CD4-positive, alpha-beta memory T cell (primary cell): ENCODE measurements around the gene SLCO3A1. TPM values are rescaled to one million over a fixed set of nuclear protein-coding genes. Genes with fewer than 3 reads are reported as not detected.

Experiments
- CTCF ChIA-PET: fragments of 350-600 bp; sonication (Branson Sonifier 250); formaldehyde crosslinking; loops from one replicate; lab custom pipeline; 2021; ENCODE audit warnings: inconsistent platforms; ENCODE audit not compliant: partially characterized antibody; lab: Charles Lee
- POLR2A ChIA-PET: fragments of 350-600 bp; sonication (Branson Sonifier 250); formaldehyde crosslinking; loops from one replicate; lab custom pipeline; 2021; ENCODE audit not compliant: partially characterized antibody; lab: Charles Lee
- DNase-seq, 5 donors: peaks; one replicate each; pipeline versions ENCODE4 v3.0.0 to v3.0.0-alpha.2; 2020 to 2022; ENCODE audit warnings: mixed read lengths in 1 of 5
- H3K27ac ChIP-seq: one replicate; pipeline ENCODE4 v1.7.0; 2013; ENCODE audit warnings: low read depth, low read length
- H3K27me3 ChIP-seq: 2 replicates; pipeline ENCODE4 v1.7.0; 2013; ENCODE audit warnings: mild to moderate bottlenecking, low read length, moderate library complexity; ENCODE audit not compliant: insufficient read depth
- H3K36me3 ChIP-seq: 2 replicates; pipeline ENCODE4 v1.7.0; 2013; ENCODE audit warnings: mild to moderate bottlenecking, low read length, moderate library complexity; ENCODE audit not compliant: insufficient read depth
- H3K4me1 ChIP-seq: 2 replicates; pipeline ENCODE4 v1.7.0; 2013; ENCODE audit warnings: mild to moderate bottlenecking, low read length, moderate library complexity; ENCODE audit not compliant: insufficient read depth
- H3K4me3 ChIP-seq, 2 donors: one replicate each; pipeline ENCODE4 v1.7.0; 2013; ENCODE audit warnings: low read length in 2 of 2, mild to moderate bottlenecking in 1 of 2
- H3K9me3 ChIP-seq, 2 donors: one replicate each; pipeline ENCODE4 v1.7.0; 2013; ENCODE audit warnings: low read length in 2 of 2, control low read depth in 1 of 2; ENCODE audit not compliant: control insufficient read depth in 1 of 2
- H3K27ac Mint-ChIP-seq, 7 donors: one replicate each; pipeline ENCODE4 v1.8.0; 2020 to 2021; ENCODE audit warnings: mixed read lengths in 7 of 7, mild to moderate bottlenecking in 6 of 7, inconsistent platforms in 3 of 7, moderate library complexity in 3 of 7
- H3K27me3 Mint-ChIP-seq, 2 donors: one replicate each; pipeline ENCODE4 v1.8.0; 2020 to 2021; ENCODE audit warnings: mixed read lengths in 2 of 2
- H3K36me3 Mint-ChIP-seq, 2 donors: one replicate each; pipeline ENCODE4 v1.8.0; 2020 to 2021; ENCODE audit warnings: mixed read lengths in 2 of 2, inconsistent platforms in 1 of 2, mild to moderate bottlenecking in 1 of 2
- H3K4me1 Mint-ChIP-seq, 4 donors: one replicate each; pipeline ENCODE4 v1.8.0; 2020 to 2021; ENCODE audit warnings: mixed read lengths in 4 of 4, mild to moderate bottlenecking in 1 of 4
- H3K4me3 Mint-ChIP-seq, 8 donors: one replicate each; pipeline ENCODE4 v1.8.0; 2020 to 2021; ENCODE audit warnings: mixed read lengths in 8 of 8, mild to moderate bottlenecking in 7 of 8, moderate library complexity in 6 of 8, inconsistent platforms in 3 of 8
- H3K9me3 Mint-ChIP-seq, 8 donors: one replicate each; pipeline ENCODE4 v1.8.0; 2020 to 2021; ENCODE audit warnings: mixed read lengths in 8 of 8, mild to moderate bottlenecking in 5 of 8, inconsistent platforms in 3 of 8, moderate library complexity in 1 of 8
- intact Hi-C: fragments of 100-400 bp; cut with micrococcal nuclease; formaldehyde crosslinking; loops from one replicate; pipeline ENCODE4 v1.15.1; 2023
- polyA plus RNA-seq, 2 donors: library from polyadenylated mRNA; unstranded; fragments of 300-500 nt; fragmentation: Illumina TruSeq; gene quantifications; one replicate each; pipeline ENCODE4 v1.2.3, GENCODE V29; 2021
- total RNA-seq, 2 experiments: library from RNA; stranded (reverse); gene quantifications; one replicate each; pipeline ENCODE4 v1.2.3, GENCODE V29; 2021

SLCO3A1 gene
- total and polyA plus RNA-seq, 4 experiments from 2014 or later = 30.9 to 61.3 (median 31.9) TPM

DNA sequence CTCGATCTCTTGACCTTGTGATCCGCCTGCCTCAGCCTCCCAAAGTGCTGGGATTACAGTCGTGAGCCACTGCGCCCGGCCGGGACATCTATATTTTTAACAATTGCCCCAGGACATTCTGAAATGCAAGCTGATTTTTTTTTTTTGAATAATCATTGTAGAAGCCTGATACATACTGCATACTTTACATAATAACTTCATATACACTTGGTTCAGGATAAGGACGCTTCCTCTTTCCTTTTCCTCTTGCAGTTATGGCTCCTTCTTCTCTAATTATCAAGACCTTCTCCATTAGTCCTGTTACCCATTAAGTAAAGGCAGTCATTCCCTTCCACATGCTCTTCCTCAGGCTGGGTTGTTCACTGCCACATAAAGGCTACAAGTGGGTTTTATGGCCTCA, 58.3 kb downstream of the SLCO3A1 start:
- peaks cover 31% of the 10 kb centered on the region in 2 donors for H3K36me3 Mint-ChIP-seq
- H3K4me3 Mint-ChIP-seq = no peak overlapping the region
- H3K9me3 Mint-ChIP-seq = no peaks in the 10 kb centered on the region
- peak overlapping the region in 2 of 7 donors; percentile 28 to 79 for H3K27ac Mint-ChIP-seq
- H3K27me3 ChIP-seq = no peaks in the 10 kb centered on the region
- no peak for DNase-seq
- POLR2A ChIA-PET = no interaction called here
- intact Hi-C loops = no loop called here
- no peaks in the 10 kb centered on the region for H3K36me3 ChIP-seq
- no peaks in the 10 kb centered on the region for H3K4me1 ChIP-seq
- peaks cover 39 to 55% (median 45%) of the 10 kb centered on the region in 4 donors for H3K4me1 Mint-ChIP-seq
- H3K9me3 ChIP-seq = no peaks in the 10 kb centered on the region
- no peak overlapping the region for H3K27ac ChIP-seq
- CTCF ChIA-PET = interaction anchor here (1.5 kb wide), 1 partner anchor 57 kb away, joined by 3 read pairs; no protein-coding TSS in a partner anchor
- H3K4me3 ChIP-seq = no peak overlapping the region
- H3K27me3 Mint-ChIP-seq = no peaks in the 10 kb centered on the region

DNA sequence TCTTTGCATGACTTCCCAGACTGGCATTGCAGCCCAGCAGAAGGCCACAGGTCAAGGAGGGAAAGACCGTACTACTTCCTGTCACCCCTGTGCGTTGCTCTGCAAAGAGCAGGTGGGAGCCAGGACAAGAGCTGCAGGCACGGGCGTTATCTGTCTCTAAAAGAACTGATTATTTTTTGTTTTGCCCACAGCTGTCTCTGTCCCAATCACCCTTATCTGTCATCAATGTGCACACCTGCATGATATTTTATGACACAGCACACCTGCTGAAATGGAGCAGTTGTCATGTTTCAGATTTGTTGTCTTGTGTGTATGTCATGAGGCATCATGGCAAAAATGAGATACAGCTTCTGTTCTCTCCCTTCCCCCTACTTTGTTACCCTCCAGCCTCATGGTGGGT, 58.8 kb downstream of the SLCO3A1 start:
- Histone ChIP-seq H3K4me1 (peaks cover under 1% of the 10 kb centered on the region), H3K9me3 (no peaks in the 10 kb centered on the region), H3K4me3 (no peak overlapping the region), H3K27ac (no peak overlapping the region), H3K36me3 (no peaks in the 10 kb centered on the region), H3K27me3 (no peaks in the 10 kb centered on the region)
- intact Hi-C loops = no loop called here
- Mint-ChIP-seq H3K27me3 (no peaks in the 10 kb centered on the region), H3K36me3 (peaks cover 34 to 36% of the 10 kb centered on the region in 2 donors), H3K4me1 (peaks cover 41 to 57% (median 46%) of the 10 kb centered on the region in 4 donors), H3K9me3 (no peaks in the 10 kb centered on the region), H3K27ac (peak overlapping the region in 4 of 7 donors; percentile 17 to 79 (median 68)), H3K4me3 (no peak overlapping the region)
- POLR2A ChIA-PET = no interaction called here
- no peak for DNase-seq
- CTCF ChIA-PET = interaction anchor here (1.5 kb wide), 1 partner anchor 58 kb away, joined by 3 read pairs; no protein-coding TSS in a partner anchor

DNA sequence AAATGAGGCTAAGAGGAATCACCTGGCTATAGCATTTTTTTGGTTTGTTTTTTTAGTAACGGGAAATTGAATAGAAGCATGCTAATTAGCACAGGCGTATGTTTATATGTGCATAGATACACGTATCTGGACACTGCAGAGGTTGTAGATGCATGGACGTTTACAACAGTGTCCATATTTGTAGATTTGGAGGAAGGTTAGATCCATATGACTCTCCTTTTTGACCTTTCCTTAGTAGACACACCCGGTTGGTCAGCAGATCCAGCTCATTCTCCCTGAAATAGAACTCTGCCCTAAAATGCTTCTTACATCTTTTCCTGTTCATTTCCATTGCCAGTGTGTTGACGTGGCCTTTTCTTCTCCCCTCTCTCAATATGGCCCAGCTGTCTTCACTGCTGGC, 60.1 kb downstream of the SLCO3A1 start:
- Histone ChIP-seq H3K27ac (no peak overlapping the region), H3K27me3 (no peaks in the 10 kb centered on the region), H3K36me3 (no peaks in the 10 kb centered on the region), H3K4me1 (peaks cover 9% of the 10 kb centered on the region), H3K9me3 (no peaks in the 10 kb centered on the region), H3K4me3 (no peak overlapping the region)
- ChIA-PET POLR2A (no interaction called here), CTCF (interaction anchor here (1.0 kb wide), 2 partner anchors 48 to 64 kb away, joined by 3 read pairs; no protein-coding TSS in a partner anchor)
- Mint-ChIP-seq H3K4me3 (no peak overlapping the region), H3K9me3 (no peaks in the 10 kb centered on the region), H3K27me3 (no peaks in the 10 kb centered on the region), H3K27ac (peak overlapping the region in 4 of 7 donors; percentile 5 to 80 (median 45)), H3K36me3 (peaks cover 40 to 46% of the 10 kb centered on the region in 2 donors), H3K4me1 (peaks cover 45 to 63% (median 50%) of the 10 kb centered on the region in 4 donors)
- intact Hi-C loops = no loop called here
- no peak for DNase-seq

DNA sequence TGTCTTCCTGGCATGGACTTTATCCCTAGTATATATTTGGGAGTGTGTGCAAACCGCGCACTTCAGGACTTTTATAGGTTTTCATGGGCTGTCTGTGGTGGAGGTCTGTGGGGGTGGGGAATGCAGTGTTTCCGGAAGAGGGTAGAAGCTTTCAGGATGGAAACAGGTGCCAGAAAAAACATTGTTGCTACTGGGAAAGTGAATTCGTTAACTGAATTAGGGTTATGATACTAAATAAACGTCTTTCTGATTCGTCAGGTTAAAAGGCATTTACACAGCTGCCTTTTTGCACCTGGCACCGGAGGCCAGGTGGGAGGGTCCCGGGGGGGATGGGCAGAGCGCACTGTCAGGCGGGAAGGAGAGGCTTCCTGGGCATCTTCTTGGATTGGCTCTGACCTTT, 62.1 kb downstream of the SLCO3A1 start:
- Histone ChIP-seq H3K27ac (no peak overlapping the region), H3K4me3 (no peak overlapping the region), H3K9me3 (no peaks in the 10 kb centered on the region), H3K36me3 (no peaks in the 10 kb centered on the region), H3K4me1 (peaks cover 17% of the 10 kb centered on the region), H3K27me3 (no peaks in the 10 kb centered on the region)
- no peaks in the 10 kb centered on the region for H3K27me3 Mint-ChIP-seq
- ChIA-PET CTCF (no interaction called here), POLR2A (no interaction called here)
- peak overlapping the region in 2 of 7 donors; percentile 7 to 8 for H3K27ac Mint-ChIP-seq
- no peak for DNase-seq
- intact Hi-C loops = no loop called here
- peaks cover 33 to 39% of the 10 kb centered on the region in 2 donors for H3K36me3 Mint-ChIP-seq
- peaks cover 48 to 68% (median 57%) of the 10 kb centered on the region in 4 donors for H3K4me1 Mint-ChIP-seq
- no peak overlapping the region for H3K4me3 Mint-ChIP-seq
- no peaks in the 10 kb centered on the region for H3K9me3 Mint-ChIP-seq

DNA sequence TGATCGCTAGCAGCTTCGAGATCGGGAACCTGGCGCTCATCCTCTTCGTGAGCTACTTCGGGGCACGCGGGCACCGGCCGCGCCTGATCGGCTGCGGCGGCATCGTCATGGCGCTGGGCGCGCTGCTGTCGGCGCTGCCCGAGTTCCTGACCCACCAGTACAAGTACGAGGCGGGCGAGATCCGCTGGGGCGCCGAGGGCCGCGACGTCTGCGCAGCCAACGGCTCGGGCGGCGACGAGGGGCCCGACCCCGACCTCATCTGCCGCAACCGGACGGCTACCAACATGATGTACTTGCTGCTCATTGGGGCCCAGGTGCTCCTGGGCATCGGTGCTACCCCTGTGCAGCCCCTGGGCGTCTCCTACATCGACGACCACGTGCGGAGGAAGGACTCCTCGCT, 62.5 kb downstream of the SLCO3A1 start:
- no peak overlapping the region for H3K4me3 ChIP-seq
- CTCF ChIA-PET = interaction anchor here (0.8 kb wide), 1 partner anchor 210 kb away, joined by 4 read pairs; no protein-coding TSS in a partner anchor
- no peaks in the 10 kb centered on the region for H3K27me3 ChIP-seq
- H3K27ac Mint-ChIP-seq = no peak overlapping the region
- no peak overlapping the region for H3K27ac ChIP-seq
- H3K4me1 ChIP-seq = peaks cover 21% of the 10 kb centered on the region
- H3K36me3 Mint-ChIP-seq = peaks cover 29 to 35% of the 10 kb centered on the region in 2 donors
- H3K36me3 ChIP-seq = no peaks in the 10 kb centered on the region
- no peaks in the 10 kb centered on the region for H3K9me3 Mint-ChIP-seq
- intact Hi-C loops = no loop called here
- DNase-seq = no peak
- H3K27me3 Mint-ChIP-seq = no peaks in the 10 kb centered on the region
- POLR2A ChIA-PET = interaction anchor here (0.6 kb wide), 1 partner anchor 474 kb away, joined by 3 read pairs; no protein-coding TSS in a partner anchor
- H3K4me1 Mint-ChIP-seq = peaks cover 48 to 68% (median 59%) of the 10 kb centered on the region in 4 donors
- H3K4me3 Mint-ChIP-seq = no peak overlapping the region
- no peaks in the 10 kb centered on the region for H3K9me3 ChIP-seq

DNA sequence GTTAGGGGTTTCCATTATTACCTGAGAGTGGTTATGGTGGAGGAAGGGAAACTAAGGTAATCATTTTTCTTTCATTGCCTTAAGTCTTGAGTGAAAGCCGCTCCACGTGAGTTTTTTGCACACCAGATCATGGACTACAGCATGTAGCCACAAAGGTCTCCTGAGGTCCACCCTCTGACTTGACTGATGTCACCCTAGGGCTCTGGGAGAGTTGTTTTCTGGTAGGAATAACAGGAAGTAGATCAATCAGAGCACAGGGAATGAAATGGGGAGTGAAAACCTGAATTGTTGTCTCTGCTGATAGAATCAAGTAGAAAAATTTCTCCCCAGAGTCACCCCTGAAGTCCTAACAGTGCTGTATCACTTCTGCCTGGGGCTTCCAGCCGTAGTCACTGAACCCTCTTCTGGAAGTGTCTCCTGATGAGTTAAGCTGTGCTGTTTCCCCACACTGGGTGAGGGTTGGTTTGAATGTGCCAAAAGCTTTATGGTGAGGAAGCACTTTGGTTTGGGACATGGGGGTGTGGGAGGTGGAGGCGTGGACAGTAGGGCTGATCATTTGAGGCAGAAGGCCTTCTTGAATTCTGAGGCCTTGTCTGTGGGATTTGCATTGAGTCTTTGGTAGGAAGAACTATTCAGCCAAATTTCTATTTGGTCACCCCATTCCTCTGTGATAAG, 64.3 kb downstream of the SLCO3A1 start:
- peaks cover 50 to 69% (median 61%) of the 10 kb centered on the region in 4 donors for H3K4me1 Mint-ChIP-seq
- no peak for DNase-seq
- ChIA-PET POLR2A (no interaction called here), CTCF (interaction anchor here (1.1 kb wide), 1 partner anchor 67 kb away, joined by 3 read pairs; no protein-coding TSS in a partner anchor)
- peaks cover 29 to 35% of the 10 kb centered on the region in 2 donors for H3K36me3 Mint-ChIP-seq
- Histone ChIP-seq H3K4me3 (no peak overlapping the region), H3K4me1 (peaks cover 33% of the 10 kb centered on the region), H3K36me3 (no peaks in the 10 kb centered on the region), H3K27ac (no peak overlapping the region), H3K27me3 (no peaks in the 10 kb centered on the region), H3K9me3 (no peaks in the 10 kb centered on the region)
- intact Hi-C loops = no loop called here
- no peak overlapping the region for H3K4me3 Mint-ChIP-seq
- no peaks in the 10 kb centered on the region for H3K27me3 Mint-ChIP-seq
- no peaks in the 10 kb centered on the region for H3K9me3 Mint-ChIP-seq
- peak overlapping the region in 4 of 7 donors; percentile 9 to 72 (median 56) for H3K27ac Mint-ChIP-seq

DNA sequence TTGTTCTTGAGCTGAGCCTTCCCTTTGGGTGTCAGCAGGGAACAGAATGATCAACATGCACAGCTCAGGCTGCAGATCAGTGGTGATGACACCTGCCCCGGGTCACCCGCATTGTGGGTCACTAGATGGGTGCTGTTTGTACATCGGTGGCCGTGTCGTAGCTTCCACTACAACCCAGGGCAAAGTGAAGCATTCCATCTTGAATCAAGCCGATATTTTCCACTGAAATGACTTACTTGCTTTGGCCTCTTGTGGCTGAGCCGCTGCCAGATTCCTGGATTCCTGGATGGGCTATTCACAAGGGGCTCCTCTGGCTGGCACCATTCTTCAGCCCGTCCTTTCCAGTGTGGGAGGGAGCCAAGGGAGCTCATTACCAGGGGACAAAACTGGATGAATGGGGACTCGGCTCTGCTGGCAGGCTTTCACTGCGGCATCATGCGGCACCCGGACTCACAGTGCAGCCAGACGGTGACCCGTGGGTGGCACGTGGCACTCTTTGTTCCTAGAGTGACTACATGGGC, 65.6 kb downstream of the SLCO3A1 start:
- ChIA-PET POLR2A (no interaction called here), CTCF (interaction anchor here (1.1 to 1.2 kb wide), 2 partner anchors 64 to 68 kb away, joined by 3 read pairs; no protein-coding TSS in a partner anchor)
- Mint-ChIP-seq H3K4me1 (peaks cover 48 to 77% (median 58%) of the 10 kb centered on the region in 4 donors), H3K4me3 (no peak overlapping the region), H3K27me3 (no peaks in the 10 kb centered on the region), H3K27ac (peak overlapping the region in 3 of 7 donors; percentile 42 to 57 (median 45)), H3K36me3 (peaks cover 32 to 35% of the 10 kb centered on the region in 2 donors), H3K9me3 (no peaks in the 10 kb centered on the region)
- no peak overlapping the region for H3K27ac ChIP-seq
- H3K9me3 ChIP-seq = no peaks in the 10 kb centered on the region
- intact Hi-C loops = no loop called here
- no peak overlapping the region for H3K4me3 ChIP-seq
- no peak for DNase-seq
- no peaks in the 10 kb centered on the region for H3K36me3 ChIP-seq
- no peaks in the 10 kb centered on the region for H3K27me3 ChIP-seq
- H3K4me1 ChIP-seq = peaks cover 33% of the 10 kb centered on the region
